Measurements from ENCODE around the gene SLC35F1. TPM values are rescaled to one million over a fixed set of nuclear protein-coding genes. Genes with fewer than 3 reads are reported as not detected.

The SLC35F1 gene
- total and polyA plus RNA-seq, 9 of the 15 experiments (the other 6 are each of a cell fraction or from before 2014, with no cell fraction given): 0.03 to 0.06 TPM; not detected in 7

DNA sequence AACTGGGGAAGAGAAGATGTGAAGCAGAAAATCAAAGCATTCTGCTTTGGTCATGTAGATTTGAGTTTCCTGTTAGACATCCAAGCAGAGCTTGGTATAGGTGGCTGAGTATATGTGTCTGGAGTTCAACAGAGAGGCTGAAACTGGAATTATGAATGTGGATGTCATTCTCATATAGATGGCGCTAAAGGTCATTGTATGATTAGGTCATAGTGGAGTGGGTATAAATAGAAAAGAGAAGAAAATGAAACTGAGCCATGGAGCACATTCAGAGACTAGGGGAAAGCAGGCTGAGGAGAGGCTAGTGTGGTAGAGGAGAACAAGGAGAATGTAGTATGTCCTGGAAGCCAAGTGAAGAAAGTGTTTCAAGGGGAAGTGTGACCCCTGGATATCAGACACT lies 345.4 kb downstream of the SLC35F1 start (continued):
- TF ChIP-seq, protein P1, sequence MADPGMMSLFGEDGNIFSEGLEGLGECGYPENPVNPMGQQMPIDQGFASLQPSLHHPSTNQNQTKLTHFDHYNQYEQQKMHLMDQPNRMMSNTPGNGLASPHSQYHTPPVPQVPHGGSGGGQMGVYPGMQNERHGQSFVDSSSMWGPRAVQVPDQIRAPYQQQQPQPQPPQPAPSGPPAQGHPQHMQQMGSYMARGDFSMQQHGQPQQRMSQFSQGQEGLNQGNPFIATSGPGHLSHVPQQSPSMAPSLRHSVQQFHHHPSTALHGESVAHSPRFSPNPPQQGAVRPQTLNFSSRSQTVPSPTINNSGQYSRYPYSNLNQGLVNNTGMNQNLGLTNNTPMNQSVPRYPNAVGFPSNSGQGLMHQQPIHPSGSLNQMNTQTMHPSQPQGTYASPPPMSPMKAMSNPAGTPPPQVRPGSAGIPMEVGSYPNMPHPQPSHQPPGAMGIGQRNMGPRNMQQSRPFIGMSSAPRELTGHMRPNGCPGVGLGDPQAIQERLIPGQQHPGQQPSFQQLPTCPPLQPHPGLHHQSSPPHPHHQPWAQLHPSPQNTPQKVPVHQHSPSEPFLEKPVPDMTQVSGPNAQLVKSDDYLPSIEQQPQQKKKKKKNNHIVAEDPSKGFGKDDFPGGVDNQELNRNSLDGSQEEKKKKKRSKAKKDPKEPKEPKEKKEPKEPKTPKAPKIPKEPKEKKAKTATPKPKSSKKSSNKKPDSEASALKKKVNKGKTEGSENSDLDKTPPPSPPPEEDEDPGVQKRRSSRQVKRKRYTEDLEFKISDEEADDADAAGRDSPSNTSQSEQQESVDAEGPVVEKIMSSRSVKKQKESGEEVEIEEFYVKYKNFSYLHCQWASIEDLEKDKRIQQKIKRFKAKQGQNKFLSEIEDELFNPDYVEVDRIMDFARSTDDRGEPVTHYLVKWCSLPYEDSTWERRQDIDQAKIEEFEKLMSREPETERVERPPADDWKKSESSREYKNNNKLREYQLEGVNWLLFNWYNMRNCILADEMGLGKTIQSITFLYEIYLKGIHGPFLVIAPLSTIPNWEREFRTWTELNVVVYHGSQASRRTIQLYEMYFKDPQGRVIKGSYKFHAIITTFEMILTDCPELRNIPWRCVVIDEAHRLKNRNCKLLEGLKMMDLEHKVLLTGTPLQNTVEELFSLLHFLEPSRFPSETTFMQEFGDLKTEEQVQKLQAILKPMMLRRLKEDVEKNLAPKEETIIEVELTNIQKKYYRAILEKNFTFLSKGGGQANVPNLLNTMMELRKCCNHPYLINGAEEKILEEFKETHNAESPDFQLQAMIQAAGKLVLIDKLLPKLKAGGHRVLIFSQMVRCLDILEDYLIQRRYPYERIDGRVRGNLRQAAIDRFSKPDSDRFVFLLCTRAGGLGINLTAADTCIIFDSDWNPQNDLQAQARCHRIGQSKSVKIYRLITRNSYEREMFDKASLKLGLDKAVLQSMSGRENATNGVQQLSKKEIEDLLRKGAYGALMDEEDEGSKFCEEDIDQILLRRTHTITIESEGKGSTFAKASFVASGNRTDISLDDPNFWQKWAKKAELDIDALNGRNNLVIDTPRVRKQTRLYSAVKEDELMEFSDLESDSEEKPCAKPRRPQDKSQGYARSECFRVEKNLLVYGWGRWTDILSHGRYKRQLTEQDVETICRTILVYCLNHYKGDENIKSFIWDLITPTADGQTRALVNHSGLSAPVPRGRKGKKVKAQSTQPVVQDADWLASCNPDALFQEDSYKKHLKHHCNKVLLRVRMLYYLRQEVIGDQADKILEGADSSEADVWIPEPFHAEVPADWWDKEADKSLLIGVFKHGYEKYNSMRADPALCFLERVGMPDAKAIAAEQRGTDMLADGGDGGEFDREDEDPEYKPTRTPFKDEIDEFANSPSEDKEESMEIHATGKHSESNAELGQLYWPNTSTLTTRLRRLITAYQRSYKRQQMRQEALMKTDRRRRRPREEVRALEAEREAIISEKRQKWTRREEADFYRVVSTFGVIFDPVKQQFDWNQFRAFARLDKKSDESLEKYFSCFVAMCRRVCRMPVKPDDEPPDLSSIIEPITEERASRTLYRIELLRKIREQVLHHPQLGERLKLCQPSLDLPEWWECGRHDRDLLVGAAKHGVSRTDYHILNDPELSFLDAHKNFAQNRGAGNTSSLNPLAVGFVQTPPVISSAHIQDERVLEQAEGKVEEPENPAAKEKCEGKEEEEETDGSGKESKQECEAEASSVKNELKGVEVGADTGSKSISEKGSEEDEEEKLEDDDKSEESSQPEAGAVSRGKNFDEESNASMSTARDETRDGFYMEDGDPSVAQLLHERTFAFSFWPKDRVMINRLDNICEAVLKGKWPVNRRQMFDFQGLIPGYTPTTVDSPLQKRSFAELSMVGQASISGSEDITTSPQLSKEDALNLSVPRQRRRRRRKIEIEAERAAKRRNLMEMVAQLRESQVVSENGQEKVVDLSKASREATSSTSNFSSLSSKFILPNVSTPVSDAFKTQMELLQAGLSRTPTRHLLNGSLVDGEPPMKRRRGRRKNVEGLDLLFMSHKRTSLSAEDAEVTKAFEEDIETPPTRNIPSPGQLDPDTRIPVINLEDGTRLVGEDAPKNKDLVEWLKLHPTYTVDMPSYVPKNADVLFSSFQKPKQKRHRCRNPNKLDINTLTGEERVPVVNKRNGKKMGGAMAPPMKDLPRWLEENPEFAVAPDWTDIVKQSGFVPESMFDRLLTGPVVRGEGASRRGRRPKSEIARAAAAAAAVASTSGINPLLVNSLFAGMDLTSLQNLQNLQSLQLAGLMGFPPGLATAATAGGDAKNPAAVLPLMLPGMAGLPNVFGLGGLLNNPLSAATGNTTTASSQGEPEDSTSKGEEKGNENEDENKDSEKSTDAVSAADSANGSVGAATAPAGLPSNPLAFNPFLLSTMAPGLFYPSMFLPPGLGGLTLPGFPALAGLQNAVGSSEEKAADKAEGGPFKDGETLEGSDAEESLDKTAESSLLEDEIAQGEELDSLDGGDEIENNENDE (IDR thresholded peaks at IDR 0.05; ENCODE audit: low read depth, low read length): no peak
- 0 out of 2 replicates have a peak, but pooled peaks have one; percentile 46 for TF ChIP-seq MEF2D (tag; conservative IDR thresholded peaks at IDR 0.05; ENCODE audit: low read depth)
